ENCODE data around the gene WAPL.

DNA sequence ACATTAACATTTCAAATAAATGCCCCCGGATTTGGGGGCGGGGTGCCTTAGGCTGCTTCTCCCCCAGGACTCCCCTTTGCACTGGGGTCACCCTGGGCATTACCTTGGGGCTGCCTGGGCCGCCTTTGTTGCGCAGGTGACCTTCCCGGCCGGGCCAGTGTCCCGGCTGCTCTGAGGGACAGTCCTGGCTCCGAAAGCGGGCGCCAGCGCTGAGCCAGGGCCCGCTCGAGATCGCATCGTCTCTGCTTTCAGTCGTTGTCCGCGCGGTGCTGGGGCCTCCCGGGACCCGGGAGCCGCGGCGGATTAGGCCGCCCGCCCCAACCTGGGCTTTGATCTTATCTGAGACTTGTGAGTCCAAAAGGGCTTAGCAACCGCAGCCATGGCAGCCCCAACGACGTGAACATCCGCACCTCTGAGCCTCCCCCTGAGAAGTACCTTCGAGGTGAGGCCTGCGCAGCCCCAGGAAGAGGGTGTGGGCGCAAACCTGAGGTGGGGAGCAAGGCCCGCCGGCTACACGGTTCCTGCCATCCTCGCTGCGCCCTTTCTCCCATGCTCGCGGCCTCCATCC, 14.8 kb upstream of the WAPL start:
- TF ChIP-seq CTCF (conservative IDR thresholded peaks at IDR 0.05; ENCODE audit: low read depth, low read length), result no peak
- TF ChIP-seq EZH2 (IDR thresholded peaks at IDR 0.05; ENCODE audit: low read length, unreplicated experiment), result no peak

Measured in PC-3 (cell line).